Spleen (tissue), 7 donors: Measurements from ENCODE around the gene MEOX2.

Experiments used
- CTCF ChIP-seq, 11 experiments: fragments of 200-600 bp in 7 of 11; fragments of 450-650 bp in 4 of 11; sonication (generic) in 4 of 11; IDR thresholded peaks in 8 of 11; conservative IDR thresholded peaks in 3 of 11; 1 replicate in 7 of 11; 2 replicates in 4 of 11; pipeline versions ENCODE4 v1.4.0 to v1.8.0; 2016 to 2021; ENCODE audit warnings: antibody characterized with exemption in 11 of 11, inconsistent platforms in 4 of 11, mild to moderate bottlenecking in 1 of 11
- POLR2A ChIP-seq, 3 donors: fragments of 450-650 bp; IDR thresholded peaks; one replicate each; pipeline ENCODE4 v1.5.1; 2017; ENCODE audit warnings: antibody characterized with exemption in 3 of 3, mild to moderate bottlenecking in 1 of 3
- donor health status: DM: no; HTN: no; CAD: no; lungs with moderate emphysema.
- donor health status: DM: no; HTN: no; CAD: no.
- donor health status: DM: no; HTN: no; CAD: no.

GRCh38 chr7:15682751-15683245, 3.7 kb downstream of the MEOX2 start:
- TF ChIP-seq CTCF (IDR thresholded peaks at IDR 0.05 in 8 of 11, conservative IDR thresholded peaks at IDR 0.05 in 3 of 11) (no peak), POLR2A (IDR thresholded peaks at IDR 0.05) (no peak)
